ENCODE data around the gene SURF1.
"Not testable (repeated sequence)": the region's sequence is repeated elsewhere in the genome, so short reads cannot be mapped to it uniquely, and the experiment has no call there.

SURF1 gene

DNA sequence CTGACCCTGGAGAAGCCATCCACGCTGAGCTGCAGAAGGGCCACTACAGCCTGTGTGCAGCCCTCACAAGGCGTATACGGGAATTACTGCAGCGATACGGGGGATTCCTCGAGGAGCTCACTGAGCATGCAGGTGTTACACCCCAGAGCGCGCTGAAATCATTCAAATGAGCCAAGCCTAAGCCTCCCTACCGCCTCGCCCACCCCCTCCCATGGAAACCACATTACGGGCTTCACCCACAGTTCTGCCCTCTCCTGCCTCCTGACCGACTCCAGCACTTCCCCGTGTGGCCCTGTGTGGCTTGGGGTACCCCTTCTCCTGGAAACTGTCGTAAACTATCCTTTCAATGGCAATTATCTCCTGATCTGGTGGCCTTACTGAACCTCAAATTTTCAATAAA is 33.6 kb downstream of the SURF1 start:
- no peak for DNase-seq
- no peak for TF ChIP-seq GATA1 (IDR thresholded peaks at IDR 0.05; ENCODE audit: low read depth, low read length)
- TF ChIP-seq POLR2A (IDR thresholded peaks at IDR 0.05; ENCODE audit: low read length) = no peak

DNA sequence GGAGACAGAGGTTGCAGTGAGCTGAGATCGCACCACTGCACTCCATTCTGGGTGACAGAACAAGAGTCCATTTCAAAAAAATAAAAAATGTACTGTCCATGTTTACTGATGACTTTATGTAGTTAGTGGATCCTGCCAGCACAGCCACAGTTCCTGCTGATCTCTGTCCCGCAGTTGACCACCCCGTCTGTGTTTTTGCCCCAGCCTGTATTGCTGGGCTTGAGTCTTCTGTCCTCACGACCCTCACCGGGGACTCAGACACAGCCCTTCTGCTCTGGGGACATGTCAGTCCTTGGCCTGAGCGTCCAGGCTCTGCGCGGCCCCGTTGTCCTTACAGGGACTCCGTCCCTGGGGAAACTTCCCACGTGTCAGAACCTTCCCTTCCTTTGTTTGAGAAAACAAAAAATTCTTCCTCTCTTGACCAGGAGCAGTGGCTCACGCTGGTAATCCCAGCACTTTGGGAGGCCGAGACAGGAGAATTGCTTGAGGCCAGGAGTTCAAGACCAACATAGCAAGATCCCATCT is 34.8 kb downstream of the SURF1 start:
- DNase-seq = no peak
- TF ChIP-seq GATA1 (IDR thresholded peaks at IDR 0.05; ENCODE audit: low read depth, low read length) (no peak), POLR2A (IDR thresholded peaks at IDR 0.05; ENCODE audit: low read length) (no peak)

DNA sequence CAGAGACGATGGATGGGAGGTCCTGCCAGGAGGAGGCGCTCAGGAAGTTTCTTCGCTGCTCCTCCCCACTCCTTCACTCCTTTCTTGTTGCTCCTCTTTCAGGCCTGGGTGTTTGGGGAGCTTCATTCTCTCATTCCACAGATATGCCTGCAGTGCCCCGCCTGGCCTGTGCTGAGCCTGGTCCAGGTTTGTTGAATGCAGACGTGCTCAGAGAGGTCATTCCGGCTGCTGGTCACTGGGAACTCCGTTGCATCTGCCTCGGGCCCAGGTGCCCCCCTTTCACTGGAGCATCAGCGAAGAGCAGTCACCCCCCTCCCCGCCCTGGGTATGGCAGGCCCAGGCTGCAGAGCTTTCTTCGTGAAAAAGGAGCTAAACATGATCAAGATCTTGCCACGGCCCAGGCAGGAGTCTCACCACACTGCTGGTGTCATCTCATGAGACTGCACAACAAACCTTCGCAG is 35.8 kb downstream of the SURF1 start:
- no peak for DNase-seq
- TF ChIP-seq GATA1 (IDR thresholded peaks at IDR 0.05; ENCODE audit: low read depth, low read length) (no peak), POLR2A (IDR thresholded peaks at IDR 0.05; ENCODE audit: low read length) (no peak)

DNA sequence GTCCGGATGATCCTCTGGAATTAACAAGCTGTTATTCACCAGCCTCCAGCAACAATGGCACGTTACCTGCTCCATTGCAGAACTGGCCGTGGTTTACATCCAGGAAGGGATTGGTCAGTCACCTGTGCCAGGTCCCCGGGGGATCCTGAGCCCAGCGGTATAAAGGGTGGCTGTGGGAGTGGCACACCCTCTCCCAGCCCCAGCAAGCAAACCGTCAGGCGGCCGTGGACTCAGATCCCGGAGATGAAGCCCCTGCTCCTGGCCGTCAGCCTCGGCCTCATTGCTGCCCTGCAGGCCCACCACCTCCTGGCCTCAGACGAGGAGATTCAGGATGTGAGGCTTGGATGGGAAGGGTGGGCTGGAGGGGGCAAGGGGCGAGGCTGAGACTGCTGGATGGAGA is 38.7 kb downstream of the SURF1 start:
- DNase-seq = not testable (repeated sequence)

DNA sequence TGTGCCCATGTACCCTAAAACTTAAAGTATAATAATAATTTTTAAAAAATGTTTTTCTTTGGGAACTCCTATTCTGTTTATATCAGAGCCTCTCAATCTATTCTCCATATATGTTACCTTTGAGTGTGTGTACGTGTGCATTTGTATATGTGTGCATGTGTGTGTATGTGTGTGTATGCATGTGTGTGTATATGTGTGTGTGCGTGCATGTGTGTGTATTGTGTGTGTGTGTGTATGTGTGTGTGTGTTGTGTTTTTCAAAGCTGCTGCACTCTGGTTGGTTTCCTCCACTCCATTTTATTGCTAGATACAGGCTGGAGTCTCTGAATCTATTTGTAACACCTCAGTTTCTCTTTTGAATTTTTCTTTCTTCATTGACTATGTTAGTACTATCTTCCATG is 40.3 kb downstream of the SURF1 start:
- TF ChIP-seq POLR2A (IDR thresholded peaks at IDR 0.05; ENCODE audit: low read length) (no peak), GATA1 (IDR thresholded peaks at IDR 0.05; ENCODE audit: low read depth, low read length) (no peak)
- no peak for DNase-seq

DNA sequence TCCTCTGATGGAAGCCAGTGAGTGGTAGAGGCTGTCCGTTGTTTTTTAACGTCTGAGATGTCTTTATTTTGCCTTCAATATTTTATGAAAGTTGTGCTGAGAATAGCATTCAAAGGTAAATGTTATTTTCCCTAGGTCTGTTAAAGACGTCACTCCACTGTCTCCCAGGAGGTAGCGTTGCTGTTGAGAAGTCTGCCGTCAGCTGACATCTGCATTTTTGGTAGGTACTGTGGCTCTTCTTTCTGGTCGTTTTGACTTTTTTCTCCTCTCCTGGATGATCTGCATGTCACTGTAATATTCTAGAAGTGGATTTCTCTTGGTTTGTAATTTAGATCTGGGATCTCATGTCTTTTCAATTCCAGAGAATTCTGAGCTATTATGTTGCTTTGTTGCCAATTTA is 46.7 kb downstream of the SURF1 start:
- TF ChIP-seq GATA1 (IDR thresholded peaks at IDR 0.05; ENCODE audit: low read depth, low read length) (no peak), POLR2A (IDR thresholded peaks at IDR 0.05; ENCODE audit: low read length) (no peak)
- no peak for DNase-seq

DNA sequence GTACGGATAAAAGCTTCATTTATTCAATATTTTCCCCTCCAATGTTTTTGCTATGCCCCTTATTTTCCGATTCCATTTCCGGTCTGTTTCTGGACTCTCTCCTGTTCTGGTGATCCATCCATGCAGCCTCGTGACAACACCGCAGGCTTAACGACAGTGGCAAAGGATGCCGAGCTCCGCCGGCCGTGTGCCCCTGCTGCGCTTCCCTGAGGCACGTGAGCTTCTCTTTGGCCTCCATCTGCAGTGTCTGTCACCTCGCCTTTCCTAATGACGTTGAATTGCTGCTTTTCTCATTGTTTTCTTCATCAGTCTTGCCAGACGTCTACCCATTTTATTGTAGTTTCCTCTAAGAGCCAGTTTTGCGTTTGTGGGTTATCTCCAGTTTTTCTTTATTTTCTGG is 49.0 kb downstream of the SURF1 start:
- TF ChIP-seq POLR2A (IDR thresholded peaks at IDR 0.05; ENCODE audit: low read length) = no peak
- TF ChIP-seq GATA1 (IDR thresholded peaks at IDR 0.05; ENCODE audit: low read depth, low read length) = no peak
- DNase-seq = no peak

DNA sequence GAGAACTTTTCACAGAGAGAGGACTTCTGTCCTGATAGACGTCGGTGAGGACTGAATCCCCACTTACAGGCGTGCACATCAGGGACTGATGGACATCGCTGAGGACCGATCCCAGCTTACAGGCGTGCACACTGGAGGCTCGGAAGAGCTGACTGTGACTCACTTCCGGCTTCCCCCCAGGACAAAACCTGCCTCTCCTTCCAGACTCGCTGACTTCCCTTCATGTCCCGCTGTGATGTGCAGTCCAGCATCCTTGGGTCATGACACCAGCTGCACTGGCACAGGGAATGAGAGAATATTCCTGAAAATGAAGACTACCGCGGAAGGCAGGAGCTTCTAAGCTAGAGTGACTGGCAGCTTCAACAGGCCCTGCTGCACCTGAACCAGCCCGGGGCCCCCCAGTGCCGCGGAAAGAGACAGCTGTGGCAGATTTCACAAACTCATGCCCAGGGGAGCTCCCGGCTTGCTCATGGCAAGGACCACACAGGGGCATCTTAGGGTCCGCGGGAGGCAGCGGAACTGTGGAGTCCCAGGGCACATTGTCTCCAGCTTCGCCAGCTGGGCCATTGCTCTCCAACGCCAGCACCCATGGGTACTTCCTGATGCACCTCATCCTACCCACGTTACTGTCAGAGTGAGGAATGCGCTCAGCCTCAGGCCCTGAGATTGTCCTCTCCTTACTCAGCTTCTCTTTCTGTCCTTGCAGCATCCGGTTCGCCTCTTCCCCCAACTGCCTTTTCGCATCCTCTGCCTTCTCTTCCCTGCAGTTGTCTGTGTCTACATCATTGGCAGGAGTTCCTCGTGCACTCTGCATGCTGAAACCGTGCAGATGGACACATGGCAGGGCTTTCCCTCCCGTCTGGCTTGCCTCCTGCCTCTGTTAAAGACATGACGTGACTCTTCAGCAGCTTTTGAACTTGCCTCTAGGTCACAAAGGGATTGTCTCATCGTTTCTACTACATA is 49.8 kb downstream of the SURF1 start:
- no peak for DNase-seq
- TF ChIP-seq GATA1 (IDR thresholded peaks at IDR 0.05; ENCODE audit: low read depth, low read length) = no peak
- no peak for TF ChIP-seq POLR2A (IDR thresholded peaks at IDR 0.05; ENCODE audit: low read length)

DNA sequence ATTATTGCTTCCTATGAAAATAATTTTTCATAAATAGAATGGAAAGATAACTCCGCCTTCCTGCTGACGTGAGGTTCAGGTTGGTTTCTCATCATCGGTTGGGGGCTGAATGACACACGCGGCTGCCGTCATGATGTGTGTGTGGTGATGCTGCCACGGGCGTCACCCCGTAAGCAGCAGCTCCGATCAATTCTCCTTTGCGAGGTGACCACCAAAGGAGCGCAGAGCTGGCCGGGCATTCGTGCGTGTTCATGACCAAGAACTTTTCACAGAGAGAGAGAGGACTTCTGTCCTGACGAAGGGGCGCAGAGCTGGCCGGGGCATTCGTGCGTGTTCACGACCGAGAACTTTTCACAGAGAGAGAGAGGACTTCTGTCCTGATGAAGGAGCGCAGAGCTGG is 50.6 kb downstream of the SURF1 start:
- no peak for DNase-seq

DNA sequence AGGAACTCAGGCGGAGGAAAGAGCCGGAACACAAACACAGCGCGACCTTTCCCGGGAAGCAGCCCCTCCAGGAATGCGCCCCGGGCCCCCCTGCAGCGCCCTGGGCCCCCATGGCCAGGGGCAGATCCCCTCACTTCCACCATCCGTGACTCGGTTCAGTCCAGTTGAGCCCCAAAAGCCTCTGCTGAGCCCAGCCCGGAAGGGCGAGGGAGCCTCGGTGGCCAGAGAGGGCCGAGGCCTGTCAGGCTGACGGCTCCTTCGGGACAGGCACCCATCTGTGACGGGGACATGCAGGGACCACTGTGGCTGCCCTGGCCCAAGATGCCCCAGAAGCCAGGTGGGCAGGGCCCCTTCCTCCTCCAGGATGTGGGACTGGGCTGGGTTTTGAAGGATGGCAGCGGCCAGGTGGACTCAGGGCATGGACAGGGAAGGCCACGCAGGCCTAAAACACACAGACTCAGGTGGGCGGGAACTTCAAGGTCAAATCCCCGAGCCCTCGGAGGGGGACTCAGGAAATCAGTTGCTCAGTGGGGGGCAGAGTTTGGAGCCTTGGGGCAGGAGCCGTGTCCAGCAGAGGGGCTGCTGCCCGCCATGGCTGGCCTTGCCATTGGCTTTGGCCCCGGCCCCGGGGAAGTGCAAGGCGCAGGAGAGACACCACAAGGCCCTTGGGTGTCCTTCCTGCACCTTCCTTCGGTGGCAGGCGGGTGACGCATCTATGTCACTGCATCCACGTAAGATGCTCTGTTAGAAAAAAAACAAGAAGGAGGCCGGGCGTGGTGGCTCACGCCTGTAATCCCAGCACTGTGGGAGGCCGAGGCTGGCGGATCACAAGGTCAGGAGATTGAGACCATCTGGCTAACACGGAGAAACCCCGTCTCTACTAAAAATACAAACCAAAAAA is 51.6 kb downstream of the SURF1 start:
- TF ChIP-seq POLR2A (IDR thresholded peaks at IDR 0.05; ENCODE audit: low read length) (no peak), GATA1 (IDR thresholded peaks at IDR 0.05; ENCODE audit: low read depth, low read length) (no peak)
- no peak for DNase-seq

More for the DNA sequence above, 50.6 kb downstream of the SURF1 start:
- no peak for TF ChIP-seq GATA1 (IDR thresholded peaks at IDR 0.05; ENCODE audit: low read depth, low read length)
- no peak for TF ChIP-seq POLR2A (IDR thresholded peaks at IDR 0.05; ENCODE audit: low read length)

DNA sequence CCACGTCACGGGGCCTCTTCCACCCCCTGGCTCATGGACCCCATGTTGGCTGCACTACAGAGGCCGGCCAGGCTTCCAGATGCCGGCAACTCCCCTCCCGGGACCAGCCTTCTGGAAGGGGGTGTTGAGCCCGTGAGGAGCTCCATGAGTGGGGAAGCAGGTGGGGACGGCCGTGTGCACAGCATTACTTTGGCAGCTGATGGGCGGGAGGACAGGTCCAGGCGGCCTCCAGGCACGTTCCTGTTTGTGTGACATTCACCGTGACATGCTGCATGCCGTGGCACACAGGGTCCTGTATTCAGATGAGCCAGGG is 52.2 kb downstream of the SURF1 start:
- DNase-seq = no peak
- TF ChIP-seq GATA1 (IDR thresholded peaks at IDR 0.05; ENCODE audit: low read depth, low read length) (no peak), POLR2A (IDR thresholded peaks at IDR 0.05; ENCODE audit: low read length) (no peak)

DNA sequence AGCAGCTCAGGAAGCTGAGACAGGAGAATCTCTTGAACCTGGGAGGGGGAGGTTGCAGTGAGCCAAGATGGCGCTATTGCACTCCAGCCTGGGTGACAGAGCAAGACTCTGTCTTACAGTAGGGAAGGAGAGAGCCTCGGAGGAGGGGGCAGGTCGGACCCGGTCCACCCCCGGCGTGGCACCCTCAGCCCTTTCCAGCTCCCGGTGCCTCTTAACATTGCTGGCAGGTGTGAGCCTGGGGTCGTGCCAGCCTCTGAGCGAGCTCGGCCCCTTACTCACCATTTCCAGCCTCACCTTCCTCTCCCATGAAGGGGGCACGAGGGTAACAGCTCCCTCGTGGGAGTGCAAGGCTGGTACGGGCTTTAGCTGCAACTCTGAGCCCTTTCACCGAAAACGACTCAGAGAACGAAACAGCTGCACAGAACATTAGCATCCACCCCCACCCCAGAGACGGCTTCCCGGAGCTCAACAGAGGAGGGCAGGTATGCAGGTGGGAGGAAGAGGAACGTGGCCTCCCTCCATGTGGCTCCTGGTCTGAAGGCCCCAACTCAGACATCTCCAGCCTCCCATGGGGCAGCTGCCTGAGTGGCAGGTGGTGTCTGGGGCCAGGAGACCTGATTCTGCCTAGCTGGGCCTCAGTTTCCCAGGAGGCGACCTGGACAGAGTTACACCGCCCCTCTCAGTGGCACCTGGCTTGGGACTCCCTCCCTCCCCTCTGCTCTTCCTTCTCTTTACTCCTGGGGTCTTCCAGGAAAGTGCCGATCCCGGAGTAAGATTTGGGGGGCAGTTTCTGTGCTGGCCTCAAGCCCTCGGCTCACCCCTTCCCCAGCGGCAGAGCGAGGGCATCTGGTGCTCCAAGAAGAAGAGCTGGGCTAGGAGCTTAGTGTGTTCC is 52.8 kb downstream of the SURF1 start:
- TF ChIP-seq POLR2A (IDR thresholded peaks at IDR 0.05; ENCODE audit: low read length) (no peak), GATA1 (IDR thresholded peaks at IDR 0.05; ENCODE audit: low read depth, low read length) (no peak)
- DNase-seq = no peak
